WTC11 (cell line): ENCODE results near the gene TSPAN9. TPM values are rescaled to one million over a fixed set of nuclear protein-coding genes. Genes with fewer than 3 reads are reported as not detected.

ENCODE experiments used
- ATAC-seq: fragments of 200-7000 bp; cut with Tn5 transposase; 2 replicates; pipeline ENCODE4 v1.10.0; 2021; ENCODE audit warnings: mild to moderate bottlenecking, moderate library complexity
- CTCF ChIA-PET: fragments of 300-600 bp; sonication (Branson Sonifier 250); formaldehyde crosslinking; loops from one replicate; lab custom pipeline; 2021; ENCODE audit warnings: antibody characterized with exemption; lab: Charles Lee
- POLR2A ChIA-PET: fragments of 350-600 bp; sonication (Branson Sonifier 250); formaldehyde crosslinking; loops from one replicate; lab custom pipeline; 2021; ENCODE audit warnings: antibody characterized with exemption; lab: Charles Lee
- DNase-seq: peaks from one replicate; pipeline ENCODE4 v3.0.0; 2021; ENCODE audit warnings: low spot score
- H3K27ac Mint-ChIP-seq: 2 replicates; pipeline ENCODE4 v1.8.0; 2021; ENCODE audit warnings: mixed read lengths
- H3K27me3 Mint-ChIP-seq: 2 replicates; pipeline ENCODE4 v1.8.0; 2021; ENCODE audit warnings: low read depth, mild to moderate bottlenecking, moderate library complexity, mixed read lengths
- H3K36me3 Mint-ChIP-seq: 2 replicates; pipeline ENCODE4 v1.8.0; 2021; ENCODE audit warnings: mixed read lengths
- H3K4me1 Mint-ChIP-seq: 2 replicates; pipeline ENCODE4 v1.8.0; 2022; ENCODE audit warnings: mixed read lengths
- H3K4me3 Mint-ChIP-seq: 2 replicates; pipeline ENCODE4 v1.8.0; 2021; ENCODE audit warnings: mild to moderate bottlenecking, moderate library complexity, mixed read lengths
- H3K9me3 Mint-ChIP-seq: 2 replicates; pipeline ENCODE4 v1.8.0; 2021; ENCODE audit warnings: mixed read lengths
- CREB1 ChIP-seq: sonication (generic); formaldehyde crosslinking; IDR thresholded peaks from 2 replicates; pipeline ENCODE4 v1.8.0; 2023; ENCODE audit warnings: mild to moderate bottlenecking, missing genetic modification reagents
- CREM ChIP-seq: sonication (generic); formaldehyde crosslinking; IDR thresholded peaks from 2 replicates; pipeline ENCODE4 v1.8.1; 2022; ENCODE audit warnings: mild to moderate bottlenecking, missing genetic modification reagents, moderate library complexity
- ELF4 ChIP-seq: sonication (generic); formaldehyde crosslinking; IDR thresholded peaks from 2 replicates; pipeline ENCODE4 v1.8.1; 2022; ENCODE audit warnings: low read depth, mild to moderate bottlenecking, moderate library complexity, missing genetic modification reagents
- GABPB1 ChIP-seq: sonication (generic); formaldehyde crosslinking; IDR thresholded peaks from 2 replicates; pipeline ENCODE4 v1.8.1; 2023; ENCODE audit warnings: mild to moderate bottlenecking, missing genetic modification reagents
- GRHL2 ChIP-seq: fragments of 250-450 bp; sonication (Bioruptor Pico); IDR thresholded peaks from 2 replicates; pipeline ENCODE4 v1.8.0; 2022; ENCODE audit warnings: mild to moderate bottlenecking, moderate library complexity; ENCODE audit not compliant: insufficient replicate concordance, severe bottlenecking
- KAT7 ChIP-seq: sonication (generic); formaldehyde crosslinking; IDR thresholded peaks from 2 replicates; pipeline ENCODE4 v1.8.1; 2023; ENCODE audit warnings: missing genetic modification reagents, mild to moderate bottlenecking, borderline replicate concordance
- MXD4 ChIP-seq: fragments of 250-450 bp; sonication (Bioruptor Pico); IDR thresholded peaks from 2 replicates; pipeline ENCODE4 v1.8.0; 2021; ENCODE audit warnings: mild to moderate bottlenecking, moderate library complexity, borderline replicate concordance
- NR1H2 ChIP-seq: sonication (generic); formaldehyde crosslinking; IDR thresholded peaks from 2 replicates; pipeline ENCODE4 v1.9.0; 2021; ENCODE audit warnings: mild to moderate bottlenecking, moderate library complexity, missing genetic modification reagents
- NR3C1 ChIP-seq: sonication (generic); formaldehyde crosslinking; conservative IDR thresholded peaks from 2 replicates; pipeline ENCODE4 v1.8.1; 2023; ENCODE audit warnings: low read depth, mild to moderate bottlenecking, missing genetic modification reagents
- RORB ChIP-seq: fragments of 250-450 bp; sonication (Bioruptor Pico); IDR thresholded peaks from 2 replicates; pipeline ENCODE4 v1.9.0; 2021; ENCODE audit warnings: mild to moderate bottlenecking
- SP1 ChIP-seq: sonication (generic); formaldehyde crosslinking; conservative IDR thresholded peaks from 2 replicates; pipeline ENCODE4 v1.8.1; 2022; ENCODE audit warnings: missing genetic modification reagents
- TEAD1 ChIP-seq: sonication (generic); formaldehyde crosslinking; IDR thresholded peaks from 2 replicates; pipeline ENCODE4 v1.8.0; 2022; ENCODE audit warnings: mild to moderate bottlenecking, missing genetic modification reagents
- TEAD4 ChIP-seq: sonication (generic); formaldehyde crosslinking; IDR thresholded peaks from 2 replicates; pipeline ENCODE4 v1.8.0; 2022; ENCODE audit warnings: mild to moderate bottlenecking, missing genetic modification reagents
- TP53 ChIP-seq: sonication (generic); formaldehyde crosslinking; IDR thresholded peaks from 2 replicates; pipeline ENCODE4 v1.8.1; 2023; ENCODE audit warnings: mild to moderate bottlenecking, missing genetic modification reagents
- ZNF121 ChIP-seq: sonication (generic); formaldehyde crosslinking; IDR thresholded peaks from 2 replicates; pipeline ENCODE4 v1.8.0; 2023; ENCODE audit warnings: missing genetic modification reagents
- ZNF138 ChIP-seq: sonication (generic); formaldehyde crosslinking; conservative IDR thresholded peaks from 2 replicates; pipeline ENCODE4 v1.8.1; 2022; ENCODE audit warnings: mild to moderate bottlenecking, moderate library complexity, missing genetic modification reagents
- total RNA-seq: library from RNA; stranded (reverse); gene quantifications from 3 replicates; pipeline ENCODE4 v1.2.3, GENCODE V29; 2021
- TF ChIP-seq, protein P1 (sequence below): fragments of 250-450 bp; sonication (Bioruptor Pico); IDR thresholded peaks from 2 replicates; pipeline ENCODE4 v2.1.2; 2022; ENCODE audit warnings: mild to moderate bottlenecking, moderate library complexity
- TF ChIP-seq, protein P2 (sequence below): sonication (generic); formaldehyde crosslinking; IDR thresholded peaks from 2 replicates; pipeline ENCODE4 v1.8.1; 2022; ENCODE audit warnings: mild to moderate bottlenecking, missing genetic modification reagents, moderate library complexity, borderline replicate concordance
- TF ChIP-seq, protein P3 (sequence below): sonication (generic); formaldehyde crosslinking; IDR thresholded peaks from 2 replicates; pipeline ENCODE4 v1.8.1; 2023; ENCODE audit warnings: mild to moderate bottlenecking, missing genetic modification reagents
- TF ChIP-seq, protein P4 (sequence below): sonication (generic); formaldehyde crosslinking; IDR thresholded peaks from 2 replicates; pipeline ENCODE4 v1.8.1; 2023; ENCODE audit warnings: mild to moderate bottlenecking, moderate library complexity, missing genetic modification reagents

Gene TSPAN9
- total RNA-seq, 1 experiment from 2014 or later = 27.6 TPM

DNA sequence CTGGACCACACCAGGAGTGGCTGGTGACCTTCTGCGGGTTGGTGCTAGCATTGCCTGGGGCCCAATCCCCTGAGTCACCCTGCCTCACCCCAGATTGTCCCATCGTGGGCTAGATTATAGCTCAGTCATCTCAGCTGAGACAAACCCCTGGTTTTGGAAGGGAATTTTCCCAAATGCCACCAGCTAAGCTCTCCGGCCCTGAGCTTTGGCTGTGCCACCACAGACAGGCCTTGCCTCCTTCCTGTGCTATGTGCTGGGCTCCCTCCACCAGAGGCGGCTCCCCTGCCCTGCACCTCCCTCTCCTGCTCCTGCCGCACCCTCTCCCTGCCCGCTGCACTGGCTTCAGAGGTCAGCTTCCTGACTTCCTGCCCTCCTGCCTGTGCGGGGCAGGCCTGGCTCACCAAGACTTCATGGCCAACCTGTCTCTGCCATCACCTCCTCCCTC is 196.3 kb downstream of the TSPAN9 start:
- no peak overlapping the region for H3K4me3 Mint-ChIP-seq
- ChIA-PET POLR2A (no interaction called here), CTCF (interaction anchor here (1.2 to 9.0 kb wide), 4 partner anchors 26 to 200 kb away, joined by 5 to 243 read pairs (median 104); no protein-coding TSS in a partner anchor)
- DNase-seq (no peak), ATAC-seq (no peak)
- TF ChIP-seq SP1 (CRISPR knock-in tag) (no peak), TP53 (CRISPR knock-in tag) (no peak), TEAD1 (CRISPR knock-in tag) (no peak), ZNF138 (no peak), CREB1 (no peak), RORB (CRISPR knock-in tag) (no peak), MXD4 (CRISPR knock-in tag) (no peak), NR1H2 (CRISPR knock-in tag) (no peak), TEAD4 (no peak), GABPB1 (no peak), ELF4 (CRISPR knock-in tag) (no peak), KAT7 (CRISPR knock-in tag) (no peak), NR3C1 (CRISPR knock-in tag) (no peak)
- TF ChIP-seq, protein P1, sequence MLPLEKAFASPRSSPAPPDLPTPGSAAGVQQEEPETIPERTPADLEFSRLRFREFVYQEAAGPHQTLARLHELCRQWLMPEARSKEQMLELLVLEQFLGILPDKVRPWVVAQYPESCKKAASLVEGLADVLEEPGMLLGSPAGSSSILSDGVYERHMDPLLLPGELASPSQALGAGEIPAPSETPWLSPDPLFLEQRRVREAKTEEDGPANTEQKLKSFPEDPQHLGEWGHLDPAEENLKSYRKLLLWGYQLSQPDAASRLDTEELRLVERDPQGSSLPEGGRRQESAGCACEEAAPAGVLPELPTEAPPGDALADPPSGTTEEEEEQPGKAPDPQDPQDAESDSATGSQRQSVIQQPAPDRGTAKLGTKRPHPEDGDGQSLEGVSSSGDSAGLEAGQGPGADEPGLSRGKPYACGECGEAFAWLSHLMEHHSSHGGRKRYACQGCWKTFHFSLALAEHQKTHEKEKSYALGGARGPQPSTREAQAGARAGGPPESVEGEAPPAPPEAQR (CRISPR knock-in tag) = no peak
- TF ChIP-seq, protein P2, sequence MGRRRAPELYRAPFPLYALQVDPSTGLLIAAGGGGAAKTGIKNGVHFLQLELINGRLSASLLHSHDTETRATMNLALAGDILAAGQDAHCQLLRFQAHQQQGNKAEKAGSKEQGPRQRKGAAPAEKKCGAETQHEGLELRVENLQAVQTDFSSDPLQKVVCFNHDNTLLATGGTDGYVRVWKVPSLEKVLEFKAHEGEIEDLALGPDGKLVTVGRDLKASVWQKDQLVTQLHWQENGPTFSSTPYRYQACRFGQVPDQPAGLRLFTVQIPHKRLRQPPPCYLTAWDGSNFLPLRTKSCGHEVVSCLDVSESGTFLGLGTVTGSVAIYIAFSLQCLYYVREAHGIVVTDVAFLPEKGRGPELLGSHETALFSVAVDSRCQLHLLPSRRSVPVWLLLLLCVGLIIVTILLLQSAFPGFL (CRISPR knock-in tag) = no peak
- TF ChIP-seq, protein P3, sequence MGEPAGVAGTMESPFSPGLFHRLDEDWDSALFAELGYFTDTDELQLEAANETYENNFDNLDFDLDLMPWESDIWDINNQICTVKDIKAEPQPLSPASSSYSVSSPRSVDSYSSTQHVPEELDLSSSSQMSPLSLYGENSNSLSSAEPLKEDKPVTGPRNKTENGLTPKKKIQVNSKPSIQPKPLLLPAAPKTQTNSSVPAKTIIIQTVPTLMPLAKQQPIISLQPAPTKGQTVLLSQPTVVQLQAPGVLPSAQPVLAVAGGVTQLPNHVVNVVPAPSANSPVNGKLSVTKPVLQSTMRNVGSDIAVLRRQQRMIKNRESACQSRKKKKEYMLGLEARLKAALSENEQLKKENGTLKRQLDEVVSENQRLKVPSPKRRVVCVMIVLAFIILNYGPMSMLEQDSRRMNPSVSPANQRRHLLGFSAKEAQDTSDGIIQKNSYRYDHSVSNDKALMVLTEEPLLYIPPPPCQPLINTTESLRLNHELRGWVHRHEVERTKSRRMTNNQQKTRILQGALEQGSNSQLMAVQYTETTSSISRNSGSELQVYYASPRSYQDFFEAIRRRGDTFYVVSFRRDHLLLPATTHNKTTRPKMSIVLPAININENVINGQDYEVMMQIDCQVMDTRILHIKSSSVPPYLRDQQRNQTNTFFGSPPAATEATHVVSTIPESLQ (CRISPR knock-in tag) = no peak
- H3K27me3 Mint-ChIP-seq = no peaks in the 10 kb centered on the region
- no peaks in the 10 kb centered on the region for H3K9me3 Mint-ChIP-seq
- no peaks in the 10 kb centered on the region for H3K36me3 Mint-ChIP-seq
- peaks cover 18% of the 10 kb centered on the region for H3K4me1 Mint-ChIP-seq
- no peak overlapping the region for H3K27ac Mint-ChIP-seq

DNA sequence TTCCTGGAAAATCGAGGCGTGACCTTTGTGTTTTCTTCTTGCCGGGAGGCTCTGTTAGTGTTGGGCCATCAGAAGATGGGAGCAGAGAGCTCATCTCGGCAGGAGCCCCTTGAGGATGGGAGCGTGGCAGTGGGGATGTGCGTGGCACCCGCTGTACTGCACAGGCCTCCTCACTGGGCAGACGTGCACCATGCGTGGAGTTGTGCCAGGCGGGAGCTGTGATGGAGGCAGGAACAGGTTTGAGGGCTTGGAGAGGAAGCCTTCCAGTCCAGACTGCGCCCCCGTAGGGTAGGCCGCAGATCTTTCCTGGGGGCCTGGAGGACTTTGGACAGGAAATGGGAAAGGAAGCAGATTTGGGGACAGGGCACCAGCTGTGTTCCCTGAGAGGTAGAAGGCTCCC is 197.5 kb downstream of the TSPAN9 start:
- ATAC-seq (no peak), DNase-seq (no peak)
- ChIA-PET CTCF (interaction anchor here (0.5 to 9.0 kb wide), 69 partner anchors 8 to 776 kb away, joined by 3 to 243 read pairs (median 8); no protein-coding TSS in a partner anchor), POLR2A (interaction anchor here (0.6 to 1.4 kb wide), 4 partner anchors 67 to 197 kb away, joined by 3 read pairs; no protein-coding TSS in a partner anchor)
- H3K27me3 Mint-ChIP-seq = no peaks in the 10 kb centered on the region
- no peaks in the 10 kb centered on the region for H3K36me3 Mint-ChIP-seq
- no peak overlapping the region for H3K4me3 Mint-ChIP-seq
- no peaks in the 10 kb centered on the region for H3K9me3 Mint-ChIP-seq
- peaks cover 20% of the 10 kb centered on the region for H3K4me1 Mint-ChIP-seq
- TF ChIP-seq ZNF121 (CRISPR knock-in tag) = no peak
- TF ChIP-seq GRHL2 (CRISPR knock-in tag) = no peak
- TF ChIP-seq, protein P4, sequence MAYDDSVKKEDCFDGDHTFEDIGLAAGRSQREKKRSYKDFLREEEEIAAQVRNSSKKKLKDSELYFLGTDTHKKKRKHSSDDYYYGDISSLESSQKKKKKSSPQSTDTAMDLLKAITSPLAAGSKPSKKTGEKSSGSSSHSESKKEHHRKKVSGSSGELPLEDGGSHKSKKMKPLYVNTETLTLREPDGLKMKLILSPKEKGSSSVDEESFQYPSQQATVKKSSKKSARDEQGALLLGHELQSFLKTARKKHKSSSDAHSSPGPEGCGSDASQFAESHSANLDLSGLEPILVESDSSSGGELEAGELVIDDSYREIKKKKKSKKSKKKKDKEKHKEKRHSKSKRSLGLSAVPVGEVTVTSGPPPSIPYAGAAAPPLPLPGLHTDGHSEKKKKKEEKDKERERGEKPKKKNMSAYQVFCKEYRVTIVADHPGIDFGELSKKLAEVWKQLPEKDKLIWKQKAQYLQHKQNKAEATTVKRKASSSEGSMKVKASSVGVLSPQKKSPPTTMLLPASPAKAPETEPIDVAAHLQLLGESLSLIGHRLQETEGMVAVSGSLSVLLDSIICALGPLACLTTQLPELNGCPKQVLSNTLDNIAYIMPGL (CRISPR knock-in tag) = 0 out of 2 replicates have a peak, but pooled peaks have one; percentile 10
- no peak for TF ChIP-seq CREM (CRISPR knock-in tag)
- peak overlapping the region; percentile 61; the same call in 1 of the 2 replicates for H3K27ac Mint-ChIP-seq
